ENCODE measurements around the gene MYBPC2. TPM values are rescaled to one million over a fixed set of nuclear protein-coding genes. Genes with fewer than 3 reads are reported as not detected.
A peak's percentile ranks its signal among the peaks of the same experiment; 100 is the strongest.

Gene MYBPC2
- total and polyA plus RNA-seq, 9 of the 15 experiments (the other 6 are each of a cell fraction or from before 2014, with no cell fraction given), result 0.01 to 0.14 (median 0.04) TPM; not detected in 6

DNA sequence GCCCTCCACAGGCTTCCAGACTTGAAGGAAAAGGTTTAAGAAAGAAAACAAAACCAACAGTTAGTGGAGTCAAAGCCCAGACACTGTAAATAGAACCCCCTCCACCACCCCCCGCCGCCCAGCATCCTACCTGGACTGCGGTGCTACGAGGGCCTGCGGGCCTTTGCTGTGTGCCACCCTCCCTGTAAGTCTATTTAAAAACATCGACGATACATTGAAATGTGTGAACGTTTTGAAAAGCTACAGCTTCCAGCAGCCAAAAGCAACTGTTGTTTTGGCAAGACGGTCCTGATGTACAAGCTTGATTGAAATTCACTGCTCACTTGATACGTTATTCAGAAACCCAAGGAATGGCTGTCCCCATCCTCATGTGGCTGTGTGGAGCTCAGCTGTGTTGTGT lies 50.2 kb downstream of the MYBPC2 start:
- peaks cover 7% of the 10 kb centered on the region; the same call in 1 of the 2 replicates for H4K20me1 ChIP-seq (replicated peaks; ENCODE audit: control insufficient read depth, insufficient read depth, low read length)

GRCh38 chr19:50485284-50485955 lies 52.7 kb downstream of the MYBPC2 start:
- 57% methylated on average over 10 of the region's 10 CpGs for WGBS (ENCODE audit: insufficient coverage, low coverage, missing lambda C conversion rate)
- H3K9me1 ChIP-seq (ENCODE audit: control insufficient read depth, insufficient read depth, low read length), result no peaks in the 10 kb centered on the region
- H3K9me3 ChIP-seq (replicated peaks; ENCODE audit: control insufficient read depth, insufficient read depth, low read depth, low read length), result peaks cover 9% of the 10 kb centered on the region
- intact Hi-C loops (cut with micrococcal nuclease), result no loop called here
- no peak overlapping the region for H3K4me2 ChIP-seq (ENCODE audit: insufficient read depth, low read length)
- DNase-seq (ENCODE audit: extremely low read depth in 1 of 4, low spot score in 3 of 4) (no peak), ATAC-seq (no peak), FAIRE-seq (no peak)
- no peak for TF ChIP-seq ZNF324 (CRISPR knock-in tag; IDR thresholded peaks at IDR 0.05)
- TF ChIP-seq POLR2G (IDR thresholded peaks at IDR 0.05; ENCODE audit: low read depth, low read length), result 0 out of 2 replicates have a peak, but pooled peaks have one; percentile 20
- no peak for TF ChIP-seq PHTF2 (CRISPR knock-in tag; IDR thresholded peaks at IDR 0.05)
- in situ Hi-C loops (cut with MboI), result no loop called here
- CTCF ChIA-PET (ENCODE audit: low intra/inter-chr PET ratio), result no interaction called here
- H3K36me3 ChIP-seq (ENCODE audit: control insufficient read depth, insufficient read depth, low read length), result peaks cover 29% of the 10 kb centered on the region; the same call in 2 of the 3 replicates
- no TSS peak for BruUV-seq (replicated peaks)
- POLR2A ChIA-PET, result no interaction called here
- no peaks in the 10 kb centered on the region for H3K79me2 ChIP-seq (ENCODE audit: control insufficient read depth, insufficient read depth, low read length)
- H3K4me3 ChIP-seq, result no peak overlapping the region
- no peak overlapping the region for H3K9ac ChIP-seq (ENCODE audit: insufficient read depth in 1 of 2, low read depth in 2 of 2, low read length in 2 of 2)
- H3K4me1 ChIP-seq (replicated peaks in 1 of 2; ENCODE audit: control insufficient read depth in 2 of 2, insufficient read depth in 2 of 2, low read length in 2 of 2), result peaks cover 0 to 25% of the 10 kb centered on the region in 2 experiments; a peak in 2 of 5 replicates
- H4K20me1 ChIP-seq (replicated peaks; ENCODE audit: control insufficient read depth, insufficient read depth, low read length), result no peaks in the 10 kb centered on the region
- no peak overlapping the region for H2AFZ ChIP-seq (ENCODE audit: low read depth, low read length)
- H3K27ac ChIP-seq (ENCODE audit: extremely low read depth, low read depth, low read length), result no peak overlapping the region
- H3K27me3 ChIP-seq (ENCODE audit: control insufficient read depth in 2 of 2, insufficient read depth in 2 of 2, low read length in 2 of 2), result peaks cover 0 to 1% of the 10 kb centered on the region in 2 experiments; a peak in 1 of 5 replicates

More for the DNA sequence above, 50.2 kb downstream of the MYBPC2 start:
- ChIA-PET CTCF (ENCODE audit: low intra/inter-chr PET ratio) (no interaction called here), POLR2A (interaction anchor here (0.7 to 1.3 kb wide), 2 partner anchors 23 to 132 kb away, joined by 3 to 4 read pairs; no protein-coding TSS in a partner anchor)
- intact Hi-C loops (cut with micrococcal nuclease), result no loop called here
- DNase-seq (ENCODE audit: extremely low read depth in 1 of 4, low spot score in 3 of 4) (no peak), FAIRE-seq (no peak), ATAC-seq (no peak)
- Histone ChIP-seq H3K4me2 (ENCODE audit: insufficient read depth, low read length) (no peak overlapping the region), H3K4me3 (no peak overlapping the region), H3K9me1 (ENCODE audit: control insufficient read depth, insufficient read depth, low read length) (no peaks in the 10 kb centered on the region), H3K9ac (ENCODE audit: insufficient read depth in 1 of 2, low read depth in 2 of 2, low read length in 2 of 2) (no peak overlapping the region), H3K79me2 (ENCODE audit: control insufficient read depth, insufficient read depth, low read length) (peaks cover 13% of the 10 kb centered on the region), H3K9me3 (replicated peaks; ENCODE audit: control insufficient read depth, insufficient read depth, low read depth, low read length) (peaks cover 9% of the 10 kb centered on the region), H3K27me3 (ENCODE audit: control insufficient read depth in 2 of 2, insufficient read depth in 2 of 2, low read length in 2 of 2) (no peaks in the 10 kb centered on the region; a peak in 1 of 5 replicates), H2AFZ (ENCODE audit: low read depth, low read length) (no peak overlapping the region), H3K4me1 (replicated peaks in 1 of 2; ENCODE audit: control insufficient read depth in 2 of 2, insufficient read depth in 2 of 2, low read length in 2 of 2) (peaks cover 0 to 34% of the 10 kb centered on the region in 2 experiments; a peak in 2 of 5 replicates), H3K27ac (ENCODE audit: extremely low read depth, low read depth, low read length) (no peak overlapping the region), H3K36me3 (ENCODE audit: control insufficient read depth, insufficient read depth, low read length) (peaks cover 50% of the 10 kb centered on the region; the same call in 2 of the 3 replicates)
- TF ChIP-seq SAFB (IDR thresholded peaks at IDR 0.05; ENCODE audit: borderline replicate concordance, low read depth, low read length), result no peak
- TF ChIP-seq HCFC1 (IDR thresholded peaks at IDR 0.05; ENCODE audit: low read depth, low read length), result no peak
- BruUV-seq (replicated peaks), result TSS peak; percentile 24
- 64% methylated on average over 10 of the region's 10 CpGs for WGBS (ENCODE audit: insufficient coverage, low coverage, missing lambda C conversion rate)
- in situ Hi-C loops (cut with MboI), result no loop called here

Data from K562 (cell line).